GM12878 (cell line): ENCODE measurements around the gene COQ6. TPM values are rescaled to one million over a fixed set of nuclear protein-coding genes. Genes with fewer than 3 reads are reported as not detected.

Experiments used
- BHLHE40 ChIP-seq, 2 experiments: fragments of 450-650 bp in 1 of 2; IDR thresholded peaks; 2 replicates each; pipeline ENCODE4 v1.6.1; 2011 to 2017; ENCODE audit warnings: low read depth in 2 of 2, borderline replicate concordance in 1 of 2, improper control_type of control experiment in 1 of 2, low read length in 1 of 2, mild to moderate bottlenecking in 1 of 2
- CHD2 ChIP-seq: IDR thresholded peaks from 2 replicates; pipeline ENCODE4 v1.6.1; 2011; ENCODE audit warnings: low read depth, low read length, improper control_type of control experiment, borderline replicate concordance
- CREM ChIP-seq: IDR thresholded peaks from 2 replicates; pipeline ENCODE4 v1.6.1; 2014; ENCODE audit warnings: antibody characterized with exemption, low read depth
- CTCF ChIP-seq, 3 experiments: IDR thresholded peaks in 2 of 3; conservative IDR thresholded peaks in 1 of 3; 2 replicates each; pipeline ENCODE4 v1.5.1; 2011; ENCODE audit warnings: low read depth in 3 of 3, low read length in 3 of 3, mild to moderate bottlenecking in 3 of 3, control low read depth in 2 of 3, moderate library complexity in 2 of 3, inconsistent platforms in 1 of 3, mixed read lengths in 1 of 3; ENCODE audit not compliant: control insufficient read depth in 2 of 3, insufficient read depth in 1 of 3; ENCODE audit errors: extremely low read depth in 1 of 3
- ESRRA ChIP-seq: IDR thresholded peaks from 2 replicates; pipeline ENCODE4 v1.6.1; 2012; ENCODE audit warnings: mild to moderate bottlenecking, low read length, improper control_type of control experiment
- EZH2 ChIP-seq: IDR thresholded peaks from 2 replicates; pipeline ENCODE4 v1.6.1; 2012; ENCODE audit warnings: low read depth, mild to moderate bottlenecking, control low read depth, inconsistent platforms, low read length, borderline replicate concordance; ENCODE audit not compliant: control insufficient read depth
- FOS ChIP-seq: IDR thresholded peaks from 3 replicates; pipeline ENCODE4 v1.6.1; 2011; ENCODE audit warnings: borderline replicate concordance; ENCODE audit not compliant: insufficient read length; ENCODE audit errors: extremely low read depth
- HSF1 ChIP-seq: fragments of 150-350 bp; IDR thresholded peaks from 2 replicates; pipeline ENCODE4 v1.6.1; 2014; ENCODE audit warnings: mild to moderate bottlenecking, low read depth, low read length
- IKZF2 ChIP-seq, 2 experiments: fragments of 450-650 bp; IDR thresholded peaks; 2 replicates each; pipeline ENCODE4 v1.6.1; 2017; ENCODE audit warnings: mild to moderate bottlenecking in 2 of 2, moderate library complexity in 2 of 2
- MTA2 ChIP-seq: fragments of 450-650 bp; IDR thresholded peaks from 2 replicates; pipeline ENCODE4 v1.6.1; 2016; ENCODE audit warnings: low read depth, mild to moderate bottlenecking, moderate library complexity
- NFIC ChIP-seq: IDR thresholded peaks from 2 replicates; pipeline ENCODE4 v1.6.1; 2012; ENCODE audit warnings: low read depth, mild to moderate bottlenecking, inconsistent platforms, low read length, moderate library complexity
- PAX5 ChIP-seq: IDR thresholded peaks from 2 replicates; pipeline ENCODE4 v1.6.1; 2011; ENCODE audit warnings: low read depth, low read length, borderline replicate concordance
- PAX8 ChIP-seq: fragments of 450-650 bp; IDR thresholded peaks from 2 replicates; pipeline ENCODE4 v1.6.1; 2017; ENCODE audit warnings: mild to moderate bottlenecking, moderate library complexity
- PRDM15 ChIP-seq: fragments of 450-650 bp; formaldehyde crosslinking; IDR thresholded peaks from 2 replicates; pipeline ENCODE4 v1.4.0; 2020; ENCODE audit warnings: mild to moderate bottlenecking, moderate library complexity
- RCOR1 ChIP-seq: conservative IDR thresholded peaks from 2 replicates; pipeline ENCODE4 v1.6.1; 2012; ENCODE audit warnings: low read depth, low read length, improper control_type of control experiment
- SMAD5 ChIP-seq: IDR thresholded peaks from 2 replicates; pipeline ENCODE4 v1.6.1; 2016; ENCODE audit warnings: antibody characterized with exemption, low read depth
- SPI1 ChIP-seq: IDR thresholded peaks from 2 replicates; pipeline ENCODE4 v1.6.1; 2011; ENCODE audit warnings: low read depth, mild to moderate bottlenecking, low read length, moderate library complexity, borderline replicate concordance; ENCODE audit not compliant: insufficient read depth
- ZBED1 ChIP-seq: IDR thresholded peaks from 2 replicates; pipeline ENCODE4 v1.6.1; 2016; ENCODE audit warnings: borderline replicate concordance
- polyA plus RNA-seq, 11 experiments: library from polyadenylated mRNA; depleted of rRNA in 4 of 11; unstranded in 6 of 11; stranded (reverse) in 5 of 11; fragments of >200 nt; fragmentation: Nextera tagmentation in 4 of 11; fragmentation: Illumina TruSeq in 1 of 11; extraction: Ambion mirVana in 4 of 11; extraction: Trizol in 1 of 11; gene quantifications; 1 replicate in 1 of 11; 2 replicates in 10 of 11; pipeline versions ENCODE4 v1.2.1 to v1.2.3, GENCODE V29; 2011 to 2016; ENCODE audit warnings: inconsistent platforms in 2 of 11, missing spikeins in 2 of 11, low read depth in 1 of 11
- total RNA-seq, 4 experiments: library from RNA; depleted of rRNA in 3 of 4; stranded (reverse); fragments of >200 nt in 3 of 4; fragmentation: Illumina TruSeq in 1 of 4; extraction: Trizol in 1 of 4; gene quantifications; 2 replicates each; pipeline versions ENCODE4 v1.2.1 to v1.2.3, GENCODE V29; 2013 to 2021
- TF ChIP-seq, protein P1 (sequence below): fragments of 450-650 bp; IDR thresholded peaks from 2 replicates; pipeline ENCODE4 v1.6.1; 2017; ENCODE audit warnings: mild to moderate bottlenecking

The COQ6 gene
- total and polyA plus RNA-seq, 10 of the 15 experiments (the other 5 are each of a cell fraction or from before 2014, with no cell fraction given), result 5.4 to 45.5 (median 19.1) TPM

GRCh38 chr14:73949752-73950734, at the start of gene COQ6, which contains the start of gene FAM161B (continued):
- TF ChIP-seq PRDM15 (CRISPR knock-in tag) (no peak), FOS (no peak), EZH2 (no peak), BHLHE40 (IDR thresholded peaks at IDR 0.05; ENCODE audit: borderline replicate concordance in 1 of 2, low read depth in 2 of 2, low read length in 1 of 2) (peak in 1 of 2 experiments; percentile 48; a peak in 1 of 4 replicates), RCOR1 (no peak), ZBED1 (no peak), PAX8 (no peak), ESRRA (no peak), IKZF2 (IDR thresholded peaks at IDR 0.05) (peak; percentile 27 to 33; a peak in 2 of 4 replicates), SPI1 (no peak), CREM (peak; percentile 83), CHD2 (peak; percentile 71), PAX5 (no peak), NFIC (no peak), SMAD5 (peak; percentile 73; the same call in 1 of the 2 replicates), CTCF (IDR thresholded peaks at IDR 0.05 in 2 of 3, conservative IDR thresholded peaks at IDR 0.05 in 1 of 3; ENCODE audit: control insufficient read depth in 2 of 3, extremely low read depth in 1 of 3, insufficient read depth in 1 of 3, low read depth in 3 of 3, low read length in 3 of 3) (peak; percentile 13 to 43 (median 28); a peak in 3 of 6 replicates), MTA2 (peak; percentile 54; the same call in 1 of the 2 replicates), HSF1 (no peak)
- TF ChIP-seq, protein P1, sequence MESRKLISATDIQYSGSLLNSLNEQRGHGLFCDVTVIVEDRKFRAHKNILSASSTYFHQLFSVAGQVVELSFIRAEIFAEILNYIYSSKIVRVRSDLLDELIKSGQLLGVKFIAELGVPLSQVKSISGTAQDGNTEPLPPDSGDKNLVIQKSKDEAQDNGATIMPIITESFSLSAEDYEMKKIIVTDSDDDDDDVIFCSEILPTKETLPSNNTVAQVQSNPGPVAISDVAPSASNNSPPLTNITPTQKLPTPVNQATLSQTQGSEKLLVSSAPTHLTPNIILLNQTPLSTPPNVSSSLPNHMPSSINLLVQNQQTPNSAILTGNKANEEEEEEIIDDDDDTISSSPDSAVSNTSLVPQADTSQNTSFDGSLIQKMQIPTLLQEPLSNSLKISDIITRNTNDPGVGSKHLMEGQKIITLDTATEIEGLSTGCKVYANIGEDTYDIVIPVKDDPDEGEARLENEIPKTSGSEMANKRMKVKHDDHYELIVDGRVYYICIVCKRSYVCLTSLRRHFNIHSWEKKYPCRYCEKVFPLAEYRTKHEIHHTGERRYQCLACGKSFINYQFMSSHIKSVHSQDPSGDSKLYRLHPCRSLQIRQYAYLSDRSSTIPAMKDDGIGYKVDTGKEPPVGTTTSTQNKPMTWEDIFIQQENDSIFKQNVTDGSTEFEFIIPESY, result no peak
